HepG2 (cell line): Measurements from ENCODE around the gene OR2A7.
"Not testable (repeated sequence)": the region's sequence is repeated elsewhere in the genome, so short reads cannot be mapped to it uniquely, and the experiment has no call there.

ENCODE experiments used
- ISL2 ChIP-seq: sonication (generic); formaldehyde crosslinking; IDR thresholded peaks from 2 replicates; pipeline ENCODE4 v1.5.0; 2020; ENCODE audit warnings: missing genetic modification reagents
- KAT8 ChIP-seq: IDR thresholded peaks from 2 replicates; pipeline ENCODE4 v1.6.1; 2016; ENCODE audit warnings: missing genetic modification reagents, missing compliant biosample characterization
- MTA1 ChIP-seq: sonication (generic); formaldehyde crosslinking; IDR thresholded peaks from 2 replicates; pipeline ENCODE4 v1.4.0; 2020; ENCODE audit warnings: missing genetic modification reagents, mild to moderate bottlenecking, borderline replicate concordance
- POLR2A ChIP-seq, 2 experiments: IDR thresholded peaks; 2 replicates each; pipeline ENCODE4 v1.6.1; 2011; ENCODE audit warnings: low read depth in 2 of 2, low read length in 2 of 2, mild to moderate bottlenecking in 1 of 2, moderate library complexity in 1 of 2; ENCODE audit not compliant: insufficient read depth in 1 of 2
- POLR2AphosphoS5 ChIP-seq: IDR thresholded peaks from 2 replicates; pipeline ENCODE4 v1.6.1; 2012; ENCODE audit warnings: low read depth, low read length
- RAD21 ChIP-seq: fragments of 450-650 bp; formaldehyde crosslinking; IDR thresholded peaks from 2 replicates; pipeline ENCODE4 v1.5.0; 2020; ENCODE audit warnings: mild to moderate bottlenecking
- SIN3B ChIP-seq: fragments of 150-350 bp; IDR thresholded peaks from 2 replicates; pipeline ENCODE4 v1.6.1; 2014; ENCODE audit warnings: low read length
- SKIL ChIP-seq: sonication (generic); formaldehyde crosslinking; IDR thresholded peaks from 2 replicates; pipeline ENCODE4 v1.8.0; 2022; ENCODE audit warnings: missing genetic modification reagents, mild to moderate bottlenecking, moderate library complexity, borderline replicate concordance

GRCh38 chr7:144303607-144304006 lies 39.0 kb upstream of the OR2A7 start:
- TF ChIP-seq SKIL; POLR2AphosphoS5; MTA1 (CRISPR knock-in tag); RAD21 (CRISPR knock-in tag); SIN3B; KAT8 (CRISPR knock-in tag); POLR2A (IDR thresholded peaks at IDR 0.05; ENCODE audit: insufficient read depth in 1 of 2, low read depth in 2 of 2, low read length in 2 of 2); ISL2 (CRISPR knock-in tag): not testable (repeated sequence)
